GM15510 (cell line): ENCODE results near the gene SULT1C2.

Experiments
- POLR2A ChIP-seq: IDR thresholded peaks from 3 replicates; pipeline ENCODE4 v1.6.1; 2011; ENCODE audit warnings: borderline replicate concordance; ENCODE audit not compliant: insufficient read length; ENCODE audit errors: extremely low read depth

Gene SULT1C2

DNA sequence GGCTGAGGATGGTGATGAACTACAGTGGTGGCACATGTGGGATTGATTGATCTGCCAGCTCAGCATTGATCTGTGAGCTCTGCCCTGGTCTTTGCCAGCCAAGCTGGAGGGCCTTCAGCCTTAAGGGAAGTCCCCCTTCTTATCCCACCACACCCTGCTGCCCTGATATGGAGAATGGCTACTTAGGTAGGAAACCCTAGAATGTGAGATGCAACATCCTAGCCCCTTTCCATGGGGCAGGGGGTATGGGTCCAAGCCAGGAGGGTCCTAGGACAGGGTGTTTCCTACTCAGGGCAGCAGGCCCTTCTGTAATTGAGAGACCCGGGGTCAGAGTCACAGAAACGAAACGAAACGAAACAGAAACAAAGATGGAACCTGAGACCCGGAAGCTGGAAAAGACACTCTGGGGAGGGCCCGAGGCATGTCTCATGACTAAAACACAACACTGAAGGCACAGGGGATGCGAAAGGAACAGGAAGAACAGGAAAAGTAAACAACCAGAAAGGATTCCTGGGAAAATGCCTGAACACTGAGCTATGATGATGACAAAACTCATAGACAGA lies 16.9 kb upstream of the SULT1C2 start:
- TF ChIP-seq POLR2A = no peak

DNA sequence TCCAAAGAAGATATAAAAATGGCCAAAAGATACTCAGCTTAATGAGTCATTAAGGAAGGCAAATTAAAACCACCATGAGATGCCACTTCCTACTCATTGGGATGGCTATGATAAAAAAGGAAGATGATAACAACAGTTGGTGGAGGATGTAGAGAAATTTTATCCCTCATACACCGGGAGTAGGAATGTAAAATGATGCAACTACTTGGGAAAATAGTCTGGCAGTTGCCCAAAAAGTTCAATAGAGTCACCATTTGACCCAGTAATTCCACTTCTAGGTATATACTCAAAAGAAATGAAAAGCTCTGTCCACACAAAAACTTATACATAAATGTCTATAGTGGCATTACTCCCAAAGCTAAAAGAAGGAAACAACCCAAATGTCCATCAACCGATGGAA lies 10.1 kb upstream of the SULT1C2 start:
- no peak for TF ChIP-seq POLR2A

DNA sequence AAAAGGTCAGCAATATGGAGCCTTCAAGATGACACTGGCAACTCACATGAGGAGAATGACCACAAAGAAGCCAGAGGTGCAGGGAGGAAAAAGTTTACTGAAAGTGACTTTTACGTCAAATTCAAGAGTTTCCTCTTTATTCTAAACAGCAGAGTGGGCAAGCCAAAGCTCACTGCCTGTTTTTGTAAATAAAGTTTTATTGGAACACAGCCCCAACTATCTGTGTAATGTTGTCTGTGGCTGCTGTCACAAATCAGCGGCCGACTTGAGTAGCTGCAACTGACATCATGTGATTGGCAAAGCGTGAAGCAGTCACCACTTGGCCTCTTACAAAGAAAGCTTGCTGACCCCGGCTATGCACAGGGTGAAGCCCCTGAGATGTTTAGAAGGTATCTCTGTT lies 9.2 kb upstream of the SULT1C2 start:
- TF ChIP-seq POLR2A = no peak

DNA sequence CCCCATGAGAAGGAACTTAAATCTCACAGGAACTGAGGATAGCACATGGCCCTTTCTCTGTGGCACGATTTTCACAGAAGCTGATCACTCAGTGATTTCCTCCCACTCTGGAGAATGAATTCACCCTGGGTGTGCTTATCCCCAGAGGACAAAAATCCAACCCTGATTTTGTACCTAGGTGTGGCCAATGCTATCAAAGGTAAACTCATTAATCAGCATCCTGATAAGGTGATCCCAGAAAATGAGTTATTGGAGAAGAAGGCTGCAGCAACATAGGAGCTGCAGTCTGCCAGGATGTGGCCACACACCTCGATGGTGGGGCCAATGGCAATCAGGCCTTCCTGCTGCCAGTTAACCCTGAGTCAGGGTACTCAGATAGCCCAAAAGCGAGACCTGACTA lies 8.2 kb upstream of the SULT1C2 start:
- TF ChIP-seq POLR2A = no peak

DNA sequence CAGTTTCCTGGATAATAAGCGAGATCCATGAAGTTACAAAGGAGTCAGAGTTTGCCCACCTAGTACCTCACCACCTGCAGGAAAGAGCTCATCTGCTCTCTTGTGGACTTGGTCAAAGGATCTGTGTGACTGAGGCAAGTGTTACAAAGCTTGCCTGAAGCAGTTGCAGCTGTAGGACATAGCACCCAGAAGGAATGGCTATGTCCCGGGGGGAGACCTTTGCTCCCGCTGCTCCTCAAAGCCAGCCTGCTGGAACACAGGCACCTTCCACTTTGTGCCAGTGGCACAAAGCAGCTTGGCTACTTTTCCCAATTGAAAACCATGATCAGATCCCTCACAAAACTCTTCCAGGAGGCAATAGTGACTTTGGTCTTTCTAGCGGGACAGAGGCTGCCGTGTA lies 3.1 kb upstream of the SULT1C2 start:
- no peak for TF ChIP-seq POLR2A

DNA sequence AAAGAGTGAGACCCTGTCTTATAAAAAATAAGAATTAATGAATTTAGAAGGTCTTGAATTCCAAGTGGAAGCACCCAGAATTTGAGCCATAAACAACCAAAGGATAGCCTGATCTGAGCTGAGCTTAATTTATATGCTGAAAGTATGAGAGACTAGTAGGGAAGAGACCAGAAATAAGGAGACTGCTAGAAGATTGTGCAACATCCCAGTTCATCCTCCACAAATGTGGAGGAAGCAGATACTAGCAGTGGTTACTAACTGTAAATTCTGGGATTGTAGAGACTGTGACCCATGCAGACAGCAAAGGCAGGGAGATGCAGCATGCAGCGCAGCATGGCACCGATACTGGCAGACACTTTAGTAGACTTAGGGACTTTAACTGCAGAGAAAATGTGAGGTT lies 1.5 kb upstream of the SULT1C2 start:
- no peak for TF ChIP-seq POLR2A

DNA sequence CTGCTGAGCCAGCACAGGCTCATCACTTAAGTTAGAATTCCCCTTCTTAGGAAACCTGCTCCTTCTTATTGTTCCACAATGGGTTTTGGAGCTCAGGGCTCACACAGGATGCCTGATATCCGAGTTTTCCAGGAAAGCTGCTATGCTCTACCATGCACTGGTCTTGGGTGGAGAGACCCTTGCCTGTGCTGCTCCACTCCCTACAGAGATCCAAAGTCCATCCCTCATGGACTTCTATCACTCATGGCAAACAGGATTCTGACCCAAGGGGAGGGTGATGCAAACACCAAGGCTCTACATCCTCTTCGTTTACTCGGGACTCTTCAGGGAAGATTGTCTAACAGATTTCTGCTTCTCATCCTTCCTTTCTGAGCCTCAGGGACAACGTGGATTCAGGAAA lies 5.2 kb downstream of the SULT1C2 start:
- TF ChIP-seq POLR2A = no peak

DNA sequence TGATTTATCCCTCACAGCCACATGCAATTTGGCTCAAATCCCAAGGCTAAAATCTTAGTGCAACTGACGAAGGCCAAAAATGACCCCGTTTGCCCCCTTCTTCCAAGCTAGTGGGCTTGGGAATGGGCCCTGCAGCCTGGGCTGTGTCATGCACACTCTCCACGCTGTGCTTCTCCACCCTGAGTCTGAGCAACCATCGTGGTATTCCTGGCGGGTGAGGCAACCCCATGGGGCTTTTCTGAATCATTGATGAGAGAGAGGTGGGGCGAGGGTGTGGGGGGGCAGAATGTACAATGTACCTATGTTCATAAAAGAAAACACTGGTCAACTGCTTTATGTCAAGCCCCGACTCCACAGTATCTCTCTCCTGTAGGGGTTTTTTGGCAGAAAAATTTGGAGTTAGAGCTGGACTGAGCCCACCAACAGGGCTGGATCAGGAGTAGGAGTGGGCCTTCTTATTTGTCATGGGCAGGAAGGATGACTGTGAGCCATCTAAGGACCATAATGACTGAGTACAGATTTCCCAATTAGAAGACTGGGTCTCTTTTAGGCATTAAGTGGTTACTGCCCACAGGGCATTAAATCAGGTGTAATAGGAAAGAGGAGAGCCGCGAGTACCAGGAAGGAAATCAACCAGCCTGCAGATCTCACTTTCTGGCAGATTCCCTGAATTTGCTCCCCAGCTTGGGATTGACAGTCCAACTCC lies 8.9 kb downstream of the SULT1C2 start:
- no peak for TF ChIP-seq POLR2A

DNA sequence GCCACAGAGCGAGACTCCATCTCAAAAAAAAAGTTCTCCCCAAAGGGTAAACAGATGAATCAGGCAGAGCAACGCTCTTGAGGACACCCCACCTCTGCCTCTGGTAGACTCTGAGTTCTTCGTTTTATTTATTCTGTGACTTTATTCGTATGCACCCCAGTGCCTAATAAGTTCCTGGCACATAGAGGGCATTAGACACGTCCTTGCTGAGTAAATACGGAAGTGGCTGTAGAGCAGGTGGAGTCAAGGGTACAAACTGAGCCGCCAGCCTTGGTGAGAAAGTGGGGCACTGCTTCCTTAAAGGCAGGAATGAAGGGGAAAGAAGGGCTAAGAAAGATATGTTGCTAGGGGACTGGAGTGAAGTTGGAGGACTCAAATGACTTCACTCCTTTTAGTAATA lies 12.9 kb downstream of the SULT1C2 start:
- TF ChIP-seq POLR2A = no peak

DNA sequence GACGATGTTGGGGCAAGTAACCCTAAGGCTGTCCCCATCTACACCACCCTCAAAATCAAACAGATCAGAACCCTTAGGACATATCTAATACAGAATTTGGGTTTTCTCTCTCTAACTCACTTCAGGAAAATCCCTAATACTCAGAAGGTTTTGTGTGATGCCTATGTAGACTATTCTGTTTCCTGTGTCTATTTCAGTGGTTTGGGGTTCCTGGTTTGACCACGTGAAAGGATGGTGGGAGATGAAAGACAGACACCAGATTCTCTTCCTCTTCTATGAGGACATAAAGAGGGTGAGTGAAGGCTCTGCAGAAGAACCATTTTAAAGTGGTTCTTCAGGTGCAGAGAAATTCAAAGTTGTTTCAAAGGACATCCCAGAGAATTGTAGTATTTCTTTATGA lies 16.3 kb downstream of the SULT1C2 start:
- TF ChIP-seq POLR2A = no peak

DNA sequence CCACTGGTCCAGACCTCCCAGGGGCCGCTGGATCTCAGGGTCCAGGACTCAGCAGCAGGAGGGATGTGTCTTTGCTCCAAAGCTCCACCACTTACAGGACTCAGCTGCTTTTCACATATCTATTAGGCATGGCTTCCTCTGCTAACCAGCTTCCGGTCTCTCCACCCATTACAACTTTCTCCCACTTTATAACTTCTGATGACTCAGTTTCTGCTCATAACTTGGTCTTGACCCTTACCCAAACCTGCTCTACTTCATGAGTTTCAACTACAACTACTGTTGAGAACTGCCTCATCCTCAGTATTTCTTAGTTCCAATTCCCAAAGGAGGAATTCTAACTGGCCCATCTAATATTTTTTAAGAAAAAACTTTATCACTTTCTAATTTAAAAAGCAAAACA lies 17.2 kb downstream of the SULT1C2 start:
- no peak for TF ChIP-seq POLR2A

DNA sequence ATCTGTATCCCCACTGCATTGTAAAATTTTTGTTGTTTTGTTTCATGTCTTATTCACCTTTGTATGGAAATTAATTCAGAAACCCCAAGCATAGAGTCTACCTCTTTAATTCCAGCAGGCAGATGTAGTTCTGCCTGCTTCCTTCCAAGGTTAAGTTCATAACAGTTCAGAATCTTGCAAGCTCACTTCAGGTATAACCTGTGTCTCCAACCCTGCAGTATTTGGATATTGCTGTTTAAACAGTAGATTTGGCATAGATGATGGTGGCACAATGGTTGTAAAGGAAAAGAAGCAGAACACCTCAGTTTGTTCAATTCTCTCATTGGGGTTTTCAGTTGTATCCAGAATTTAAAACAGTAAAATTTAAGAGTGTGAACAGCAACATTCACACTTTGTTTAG lies 21.2 kb downstream of the SULT1C2 start:
- no peak for TF ChIP-seq POLR2A

DNA sequence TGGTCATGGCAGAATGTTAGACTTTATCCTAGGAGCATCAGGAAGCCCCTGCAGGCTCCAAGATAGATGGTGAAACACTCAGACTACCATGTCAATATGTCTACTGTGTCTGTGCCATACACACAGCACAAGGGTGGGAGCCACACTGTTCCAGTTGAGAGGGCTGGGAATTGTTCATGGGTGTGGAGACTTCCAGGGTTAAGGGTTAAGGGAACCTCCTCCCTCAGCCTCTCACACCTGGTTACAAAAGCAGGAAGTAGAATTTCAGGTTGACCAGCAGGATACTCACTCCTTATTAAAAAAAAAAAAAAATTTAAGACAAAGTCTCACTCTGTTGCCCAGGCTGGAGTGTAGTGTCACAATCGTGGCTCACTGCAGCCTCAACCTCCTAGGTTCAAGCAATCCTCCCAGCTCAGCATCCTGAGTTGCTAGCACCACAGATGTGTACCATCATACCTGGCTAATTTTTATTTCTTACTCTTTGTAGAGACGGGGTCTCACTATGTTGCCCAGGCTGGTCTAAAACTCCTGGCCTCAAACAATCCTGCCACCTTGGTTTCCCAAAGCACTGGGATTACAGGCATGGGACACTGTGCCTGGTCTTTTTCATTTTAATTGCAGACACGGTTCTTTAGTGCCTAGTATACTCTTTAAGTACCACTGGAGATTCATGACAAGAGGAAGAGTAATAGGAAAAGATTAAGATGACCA lies 26.0 kb downstream of the SULT1C2 start:
- no peak for TF ChIP-seq POLR2A

DNA sequence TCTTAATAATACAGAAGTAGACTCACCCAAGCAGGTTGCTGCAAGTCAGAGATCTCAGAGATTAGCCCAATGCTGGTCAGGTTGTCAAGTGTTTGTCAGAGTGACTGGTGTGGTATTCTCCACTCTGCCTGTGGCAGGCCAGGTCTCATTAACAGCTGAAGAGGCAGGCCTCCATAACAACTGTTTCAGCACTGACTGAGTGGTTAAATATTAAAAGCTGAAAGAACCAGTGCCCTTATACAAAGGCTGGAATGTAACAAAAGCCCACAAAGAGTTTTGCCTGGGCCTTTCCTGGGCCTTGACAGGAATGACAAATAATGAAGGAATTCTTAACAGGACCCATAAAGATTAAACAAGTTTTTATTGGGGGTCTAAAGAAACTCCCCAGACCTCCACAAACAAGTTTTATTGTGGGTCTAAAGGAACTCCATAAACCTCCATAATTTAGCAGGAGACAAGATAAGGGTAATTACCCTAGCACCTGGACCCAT lies 26.8 kb downstream of the SULT1C2 start:
- TF ChIP-seq POLR2A = no peak

DNA sequence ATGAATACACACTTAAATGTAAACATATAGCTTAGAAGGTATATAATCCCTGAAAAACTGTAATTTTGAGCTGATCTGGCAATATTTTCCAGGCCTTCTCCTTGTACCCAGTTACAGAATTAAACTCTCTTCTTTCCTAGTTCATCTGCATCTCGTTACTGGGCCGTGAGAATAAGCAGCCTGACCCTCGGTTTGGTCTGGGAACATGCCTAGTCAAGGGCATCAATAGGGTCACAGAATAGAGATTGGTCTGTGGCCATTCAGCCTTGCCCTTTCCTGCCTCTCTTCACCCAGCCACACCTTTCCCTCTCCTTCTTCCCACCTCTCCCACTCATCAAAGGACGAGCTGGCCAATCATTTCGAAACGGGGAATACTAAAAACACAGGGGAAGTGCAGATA lies 27.3 kb downstream of the SULT1C2 start:
- no peak for TF ChIP-seq POLR2A
